Keratinocyte (primary cell): ENCODE results near the gene PRSS12. TPM values are rescaled to one million over a fixed set of nuclear protein-coding genes. Genes with fewer than 3 reads are reported as not detected.

ENCODE experiments used
- DNase-seq: peaks from one replicate; pipeline ENCODE4 v3.0.0-alpha.2; 2011; ENCODE audit warnings: low read depth, missing footprints, low spot score
- FAIRE-seq: peaks from 2 replicates; lab custom pipeline; 2011; peaks lifted over from hg19 to GRCh38; lab: Jason Lieb, UNC
- H2AFZ ChIP-seq: 2 replicates; pipeline ENCODE4 v1.6.0; 2012; ENCODE audit warnings: low read length, control low read depth, inconsistent platforms; ENCODE audit not compliant: control insufficient read depth
- H3K27ac ChIP-seq: 2 replicates; pipeline ENCODE4 v1.5.1; 2011; ENCODE audit warnings: low read length; ENCODE audit not compliant: control insufficient read depth, insufficient read depth
- H3K27me3 ChIP-seq: 3 replicates; pipeline ENCODE4 v1.6.0; 2011; ENCODE audit warnings: low read length; ENCODE audit not compliant: control insufficient read depth, insufficient read depth; ENCODE audit errors: extremely low read depth
- H3K36me3 ChIP-seq, 2 experiments: 2 replicates in 1 of 2; 3 replicates in 1 of 2; pipeline ENCODE4 v1.5.1; 2011; ENCODE audit warnings: low read length in 2 of 2, mild to moderate bottlenecking in 1 of 2; ENCODE audit not compliant: control insufficient read depth in 2 of 2, insufficient read depth in 2 of 2; ENCODE audit errors: extremely low read depth in 1 of 2
- H3K4me1 ChIP-seq: 3 replicates; pipeline ENCODE4 v1.5.1; 2011; ENCODE audit warnings: low read length; ENCODE audit not compliant: control insufficient read depth, insufficient read depth; ENCODE audit errors: extremely low read depth
- H3K4me2 ChIP-seq: 3 replicates; pipeline ENCODE4 v1.6.0; 2011; ENCODE audit warnings: low read depth, low read length; ENCODE audit not compliant: control insufficient read depth, insufficient read depth; ENCODE audit errors: extremely low read depth
- H3K4me3 ChIP-seq, 3 experiments: fragments of 200-600 bp in 1 of 3; sonication (generic) in 1 of 3; 2 replicates in 2 of 3; 3 replicates in 1 of 3; pipeline ENCODE4 v1.5.1; 2011 to 2016; ENCODE audit warnings: low read length in 3 of 3, mild to moderate bottlenecking in 3 of 3, control low read depth in 2 of 3, inconsistent platforms in 1 of 3, low read depth in 1 of 3, mixed read lengths in 1 of 3, mixed run types in 1 of 3, moderate library complexity in 1 of 3; ENCODE audit not compliant: control insufficient read depth in 2 of 3, insufficient read depth in 2 of 3; ENCODE audit errors: extremely low read depth in 1 of 3
- H3K79me2 ChIP-seq: 2 replicates; pipeline ENCODE4 v1.6.0; 2012; ENCODE audit warnings: low read length; ENCODE audit not compliant: control insufficient read depth, insufficient read depth
- H3K9ac ChIP-seq: 3 replicates; pipeline ENCODE4 v1.6.0; 2011; ENCODE audit warnings: low read length; ENCODE audit not compliant: control insufficient read depth, insufficient read depth; ENCODE audit errors: extremely low read depth
- H3K9me1 ChIP-seq: 3 replicates; pipeline ENCODE4 v1.6.0; 2011; ENCODE audit warnings: low read length; ENCODE audit not compliant: control insufficient read depth, insufficient read depth; ENCODE audit errors: extremely low read depth
- H3K9me3 ChIP-seq: 2 replicates; pipeline ENCODE4 v1.5.1; 2012; ENCODE audit warnings: low read depth, low read length; ENCODE audit not compliant: control insufficient read depth
- H4K20me1 ChIP-seq: 3 replicates; pipeline ENCODE4 v1.6.0; 2011; ENCODE audit warnings: low read length; ENCODE audit not compliant: control insufficient read depth, insufficient read depth; ENCODE audit errors: extremely low read depth
- EZH2 ChIP-seq: IDR thresholded peaks from one replicate; pipeline ENCODE4 v1.6.1; 2012; ENCODE audit warnings: inconsistent platforms, mild to moderate bottlenecking, low read length, moderate library complexity
- dilution Hi-C: fragments of 300-500 bp; cut with MboI; formaldehyde crosslinking; loops from one replicate; pipeline ENCODE4 v1.7.0; 2020; ENCODE audit warnings: low sequenced_read_pairs; ENCODE audit not compliant: extremely low pct_ligation_motif_present
- polyA plus RNA-seq, 5 experiments: library from polyadenylated mRNA; depleted of rRNA in 3 of 5; stranded (reverse) in 3 of 5; stranded (forward) in 1 of 5; unstranded in 1 of 5; fragments of >200 nt; gene quantifications; 1 replicate in 1 of 5; 2 replicates in 3 of 5; 3 replicates in 1 of 5; pipeline versions ENCODE4 v1.2.1 to v1.2.3, GENCODE V29; 2011 to 2012; ENCODE audit warnings: missing spikeins in 2 of 5, low read depth in 1 of 5, low replicate concordance in 1 of 5
- TF ChIP-seq, protein P1 (sequence below), 3 experiments: IDR thresholded peaks in 1 of 3; conservative IDR thresholded peaks in 1 of 3; optimal IDR thresholded peaks in 1 of 3; 2 replicates in 2 of 3; 3 replicates in 1 of 3; pipeline versions ENCODE3 to v1.5.1; 2011; ENCODE audit warnings: low read length in 3 of 3, mild to moderate bottlenecking in 3 of 3, moderate library complexity in 2 of 3, control low read depth in 1 of 3, inconsistent platforms in 1 of 3; ENCODE audit not compliant: insufficient read depth in 2 of 3; ENCODE audit errors: extremely low read depth in 1 of 3

Gene PRSS12
- polyA plus RNA-seq, 1 donor (not counting 4 experiments of a cell fraction or from before 2014, with no cell fraction given) = 16.6 TPM

DNA sequence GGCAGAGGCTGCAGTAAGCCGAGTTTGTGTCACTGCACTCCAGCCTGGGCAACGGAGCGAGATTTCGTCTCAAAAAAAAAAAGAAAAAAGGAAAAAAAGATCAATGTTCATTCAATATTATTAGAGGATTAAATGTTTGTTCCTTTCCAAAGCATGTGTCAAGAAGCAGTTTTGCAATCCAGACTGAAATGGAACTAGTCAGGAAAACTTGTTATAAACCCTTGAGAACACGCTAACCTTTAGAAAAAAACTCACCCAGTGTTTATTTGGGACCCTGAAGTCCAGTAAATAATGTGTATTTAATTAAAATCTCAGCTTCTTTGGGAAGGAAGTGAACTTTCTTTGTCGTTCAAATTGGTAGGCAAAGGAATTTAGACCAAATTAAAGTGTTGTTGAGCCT lies 16.4 kb upstream of the PRSS12 start:
- Histone ChIP-seq H3K27ac (no peak overlapping the region), H2AFZ (no peak overlapping the region), H3K9me1 (no peaks in the 10 kb centered on the region), H4K20me1 (no peaks in the 10 kb centered on the region), H3K79me2 (no peaks in the 10 kb centered on the region), H3K36me3 (no peaks in the 10 kb centered on the region), H3K4me2 (no peak overlapping the region), H3K4me3 (no peak overlapping the region), H3K9ac (no peak overlapping the region), H3K9me3 (no peaks in the 10 kb centered on the region), H3K27me3 (no peaks in the 10 kb centered on the region), H3K4me1 (no peaks in the 10 kb centered on the region)
- DNase-seq (no peak), FAIRE-seq (no peak)
- TF ChIP-seq, protein P1, sequence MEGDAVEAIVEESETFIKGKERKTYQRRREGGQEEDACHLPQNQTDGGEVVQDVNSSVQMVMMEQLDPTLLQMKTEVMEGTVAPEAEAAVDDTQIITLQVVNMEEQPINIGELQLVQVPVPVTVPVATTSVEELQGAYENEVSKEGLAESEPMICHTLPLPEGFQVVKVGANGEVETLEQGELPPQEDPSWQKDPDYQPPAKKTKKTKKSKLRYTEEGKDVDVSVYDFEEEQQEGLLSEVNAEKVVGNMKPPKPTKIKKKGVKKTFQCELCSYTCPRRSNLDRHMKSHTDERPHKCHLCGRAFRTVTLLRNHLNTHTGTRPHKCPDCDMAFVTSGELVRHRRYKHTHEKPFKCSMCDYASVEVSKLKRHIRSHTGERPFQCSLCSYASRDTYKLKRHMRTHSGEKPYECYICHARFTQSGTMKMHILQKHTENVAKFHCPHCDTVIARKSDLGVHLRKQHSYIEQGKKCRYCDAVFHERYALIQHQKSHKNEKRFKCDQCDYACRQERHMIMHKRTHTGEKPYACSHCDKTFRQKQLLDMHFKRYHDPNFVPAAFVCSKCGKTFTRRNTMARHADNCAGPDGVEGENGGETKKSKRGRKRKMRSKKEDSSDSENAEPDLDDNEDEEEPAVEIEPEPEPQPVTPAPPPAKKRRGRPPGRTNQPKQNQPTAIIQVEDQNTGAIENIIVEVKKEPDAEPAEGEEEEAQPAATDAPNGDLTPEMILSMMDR (optimal IDR thresholded peaks at IDR 0.05 in 1 of 3, IDR thresholded peaks at IDR 0.05 in 1 of 3, conservative IDR thresholded peaks at IDR 0.05 in 1 of 3; ENCODE audit: extremely low read depth in 1 of 3, insufficient read depth in 2 of 3, low read length in 3 of 3) = no peak
- TF ChIP-seq EZH2 = no peak
- dilution Hi-C loops = no loop called here

DNA sequence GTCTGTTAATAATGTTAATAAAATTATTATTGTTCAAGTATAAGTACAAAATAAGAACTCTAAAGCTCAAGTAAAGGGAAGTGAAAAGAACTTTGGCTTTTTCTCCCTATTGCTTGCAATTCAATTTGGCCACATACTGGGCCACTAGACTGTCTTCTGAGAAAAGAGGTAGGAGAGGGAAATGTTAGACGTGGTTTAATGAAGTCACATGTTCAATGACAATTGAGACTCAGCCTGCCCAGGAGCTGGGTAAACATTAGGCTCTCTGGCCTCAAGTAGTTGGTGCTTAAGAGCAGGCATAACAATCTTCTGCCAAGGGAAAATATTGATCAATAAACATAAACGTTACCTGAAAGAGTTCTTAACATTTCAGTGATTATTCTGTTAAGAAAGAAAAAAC lies 15.1 kb upstream of the PRSS12 start:
- no peaks in the 10 kb centered on the region for H3K27me3 ChIP-seq
- H4K20me1 ChIP-seq = no peaks in the 10 kb centered on the region
- no peak overlapping the region for H3K4me3 ChIP-seq
- DNase-seq (no peak), FAIRE-seq (no peak)
- no peak overlapping the region for H3K9ac ChIP-seq
- H3K4me1 ChIP-seq = no peaks in the 10 kb centered on the region
- H3K9me3 ChIP-seq = no peaks in the 10 kb centered on the region
- no peaks in the 10 kb centered on the region for H3K36me3 ChIP-seq
- no peak overlapping the region for H3K4me2 ChIP-seq
- dilution Hi-C loops = no loop called here
- no peak for TF ChIP-seq EZH2
- TF ChIP-seq, protein P1 (optimal IDR thresholded peaks at IDR 0.05 in 1 of 3, IDR thresholded peaks at IDR 0.05 in 1 of 3, conservative IDR thresholded peaks at IDR 0.05 in 1 of 3; ENCODE audit: extremely low read depth in 1 of 3, insufficient read depth in 2 of 3, low read length in 3 of 3) = no peak
- no peak overlapping the region for H3K27ac ChIP-seq
- H3K9me1 ChIP-seq = no peaks in the 10 kb centered on the region
- no peaks in the 10 kb centered on the region for H3K79me2 ChIP-seq
- no peak overlapping the region for H2AFZ ChIP-seq
